GM23338 (cell line): ENCODE data around the gene RAD23A. TPM values are rescaled to one million over a fixed set of nuclear protein-coding genes. Genes with fewer than 3 reads are reported as not detected.
A peak's percentile ranks its signal among the peaks of the same experiment; 100 is the strongest.
"Not testable (repeated sequence)": the region's sequence is repeated elsewhere in the genome, so short reads cannot be mapped to it uniquely, and the experiment has no call there.

Experiments
- ATAC-seq: fragments of 200-7000 bp; cut with Tn5 transposase; 3 replicates; pipeline ENCODE4 v1.9.1; 2020
- DNase-seq: peaks from one replicate; pipeline ENCODE4 v3.0.0-alpha.2; 2015; ENCODE audit warnings: low spot score
- H2AFZ ChIP-seq: fragments of 200-600 bp; sonication (generic); 2 replicates; pipeline ENCODE4 v1.8.0; 2016; ENCODE audit warnings: antibody characterized with exemption, mild to moderate bottlenecking, moderate library complexity
- H3F3A ChIP-seq: fragments of 200-600 bp; sonication (generic); replicated peaks from 2 replicates; pipeline ENCODE4 v1.8.0; 2017; ENCODE audit warnings: antibody characterized with exemption, mixed run types, low read depth
- H3K27ac ChIP-seq: fragments of 200-600 bp; sonication (generic); 2 replicates; pipeline ENCODE4 v1.6.1; 2016; ENCODE audit warnings: low read depth
- H3K27me3 ChIP-seq: fragments of 200-600 bp; sonication (generic); 2 replicates; pipeline ENCODE4 v1.8.0; 2016; ENCODE audit warnings: mild to moderate bottlenecking, mixed run types, moderate library complexity; ENCODE audit not compliant: insufficient read depth
- H3K36me3 ChIP-seq: fragments of 200-600 bp; sonication (generic); 2 replicates; pipeline ENCODE4 v1.8.0; 2016; ENCODE audit warnings: mild to moderate bottlenecking; ENCODE audit not compliant: insufficient read depth
- H3K4me1 ChIP-seq: fragments of 200-600 bp; sonication (generic); 2 replicates; pipeline ENCODE4 v1.8.0; 2016; ENCODE audit warnings: mild to moderate bottlenecking, moderate library complexity; ENCODE audit not compliant: insufficient read depth
- H3K4me2 ChIP-seq: fragments of 200-600 bp; sonication (generic); 2 replicates; pipeline ENCODE4 v1.7.1; 2017; ENCODE audit warnings: mixed run types
- H3K4me3 ChIP-seq: fragments of 200-600 bp; sonication (generic); 2 replicates; pipeline ENCODE4 v1.6.1; 2016; ENCODE audit warnings: mixed run types
- H3K79me2 ChIP-seq: fragments of 200-600 bp; sonication (generic); replicated peaks from 2 replicates; pipeline ENCODE4 v1.8.0; 2017; ENCODE audit warnings: mild to moderate bottlenecking; ENCODE audit not compliant: insufficient read depth
- H3K9me2 ChIP-seq: fragments of 200-600 bp; sonication (generic); 2 replicates; pipeline ENCODE4 v1.8.0; 2017; ENCODE audit not compliant: insufficient read depth
- H4K20me1 ChIP-seq: fragments of 200-600 bp; sonication (generic); replicated peaks from 2 replicates; pipeline ENCODE4 v1.8.0; 2017; ENCODE audit warnings: mild to moderate bottlenecking; ENCODE audit not compliant: insufficient read depth
- H3K27ac Mint-ChIP-seq: 2 replicates; pipeline ENCODE4 v1.8.0; 2020; ENCODE audit warnings: inconsistent platforms, mild to moderate bottlenecking, moderate library complexity, mixed read lengths
- H3K27me3 Mint-ChIP-seq: 3 replicates; pipeline ENCODE4 v1.8.0; 2022; ENCODE audit warnings: low read depth, mild to moderate bottlenecking, moderate library complexity, mixed read lengths, inconsistent platforms; ENCODE audit not compliant: insufficient read depth, poor library complexity
- H3K36me3 Mint-ChIP-seq: 3 replicates; pipeline ENCODE4 v1.8.0; 2021; ENCODE audit warnings: low read depth, mild to moderate bottlenecking, inconsistent platforms, moderate library complexity, mixed read lengths
- H3K4me1 Mint-ChIP-seq: 3 replicates; pipeline ENCODE4 v1.8.0; 2020; ENCODE audit warnings: mild to moderate bottlenecking, inconsistent platforms, mixed read lengths
- H3K4me3 Mint-ChIP-seq: 3 replicates; pipeline ENCODE4 v1.8.0; 2021; ENCODE audit warnings: moderate library complexity, mild to moderate bottlenecking, inconsistent platforms, mixed read lengths
- H3K9me3 Mint-ChIP-seq: 3 replicates; pipeline ENCODE4 v1.8.0; 2020; ENCODE audit warnings: moderate library complexity, mild to moderate bottlenecking, inconsistent platforms, mixed read lengths
- CREB1 ChIP-seq: fragments of 250-450 bp; sonication (Bioruptor Pico); IDR thresholded peaks from 2 replicates; pipeline ENCODE4 v1.5.0; 2020; ENCODE audit warnings: low read depth, mild to moderate bottlenecking, moderate library complexity
- EZH2 ChIP-seq: fragments of 200-600 bp; sonication (generic); IDR thresholded peaks from one replicate; pipeline ENCODE4 v1.8.0; 2017; ENCODE audit warnings: antibody characterized with exemption, mild to moderate bottlenecking, low read depth; ENCODE audit not compliant: unreplicated experiment
- EZH2phosphoT487 ChIP-seq: fragments of 200-600 bp; sonication (generic); IDR thresholded peaks from one replicate; pipeline ENCODE4 v1.8.1; 2018; ENCODE audit warnings: antibody characterized with exemption; ENCODE audit not compliant: unreplicated experiment
- NANOG ChIP-seq: IDR thresholded peaks from 2 replicates; pipeline ENCODE4 v1.6.1; 2016; ENCODE audit warnings: antibody characterized with exemption, borderline replicate concordance
- STAT1 ChIP-seq: IDR thresholded peaks from one replicate; pipeline ENCODE4 v1.6.1; 2016; ENCODE audit warnings: antibody characterized with exemption; ENCODE audit not compliant: unreplicated experiment
- ZNF114 ChIP-seq: fragments of 250-450 bp; sonication (Bioruptor Pico); IDR thresholded peaks from 2 replicates; pipeline ENCODE4 v1.5.0; 2020; ENCODE audit warnings: mild to moderate bottlenecking, moderate library complexity
- polyA plus RNA-seq: library from polyadenylated mRNA; unstranded; fragments of >200 nt; fragmentation: Nextera tagmentation; extraction: Ambion mirVana; gene quantifications from 2 replicates; pipeline ENCODE4 v1.2.1, GENCODE V29; 2016
- total RNA-seq: library from RNA; depleted of rRNA; stranded (reverse); fragments of >200 nt; shearing (Covaris generic); gene quantifications from 2 replicates; pipeline ENCODE4 v1.2.3, GENCODE V29; 2014
- TF ChIP-seq, protein P1 (sequence below), 2 experiments: fragments of 200-600 bp in 1 of 2; sonication (generic) in 1 of 2; conservative IDR thresholded peaks; 2 replicates each; pipeline versions ENCODE4 v1.5.1 to v1.6.1; 2016 to 2017; ENCODE audit warnings: antibody characterized with exemption in 2 of 2, low read depth in 2 of 2, mild to moderate bottlenecking in 2 of 2, moderate library complexity in 1 of 2
- TF ChIP-seq, protein P2 (sequence below): IDR thresholded peaks from one replicate; pipeline ENCODE4 v1.6.1; 2018; ENCODE audit warnings: antibody characterized with exemption; ENCODE audit not compliant: unreplicated experiment
- TF ChIP-seq, protein P3 (sequence below): fragments of 250-450 bp; sonication (Bioruptor Pico); IDR thresholded peaks from 2 replicates; pipeline ENCODE4 v1.5.0; 2020; ENCODE audit warnings: mild to moderate bottlenecking, moderate library complexity

The RAD23A gene
- total and polyA plus RNA-seq, 2 experiments from 2014 or later = 69.7 to 127 TPM

- TF ChIP-seq, protein P1, sequence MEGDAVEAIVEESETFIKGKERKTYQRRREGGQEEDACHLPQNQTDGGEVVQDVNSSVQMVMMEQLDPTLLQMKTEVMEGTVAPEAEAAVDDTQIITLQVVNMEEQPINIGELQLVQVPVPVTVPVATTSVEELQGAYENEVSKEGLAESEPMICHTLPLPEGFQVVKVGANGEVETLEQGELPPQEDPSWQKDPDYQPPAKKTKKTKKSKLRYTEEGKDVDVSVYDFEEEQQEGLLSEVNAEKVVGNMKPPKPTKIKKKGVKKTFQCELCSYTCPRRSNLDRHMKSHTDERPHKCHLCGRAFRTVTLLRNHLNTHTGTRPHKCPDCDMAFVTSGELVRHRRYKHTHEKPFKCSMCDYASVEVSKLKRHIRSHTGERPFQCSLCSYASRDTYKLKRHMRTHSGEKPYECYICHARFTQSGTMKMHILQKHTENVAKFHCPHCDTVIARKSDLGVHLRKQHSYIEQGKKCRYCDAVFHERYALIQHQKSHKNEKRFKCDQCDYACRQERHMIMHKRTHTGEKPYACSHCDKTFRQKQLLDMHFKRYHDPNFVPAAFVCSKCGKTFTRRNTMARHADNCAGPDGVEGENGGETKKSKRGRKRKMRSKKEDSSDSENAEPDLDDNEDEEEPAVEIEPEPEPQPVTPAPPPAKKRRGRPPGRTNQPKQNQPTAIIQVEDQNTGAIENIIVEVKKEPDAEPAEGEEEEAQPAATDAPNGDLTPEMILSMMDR (conservative IDR thresholded peaks at IDR 0.05; ENCODE audit: low read depth in 2 of 2) = no peak
- TF ChIP-seq EZH2 (no peak), CREB1 (CRISPR knock-in tag) (no peak), ZNF114 (CRISPR knock-in tag) (no peak)
- TF ChIP-seq, protein P2, sequence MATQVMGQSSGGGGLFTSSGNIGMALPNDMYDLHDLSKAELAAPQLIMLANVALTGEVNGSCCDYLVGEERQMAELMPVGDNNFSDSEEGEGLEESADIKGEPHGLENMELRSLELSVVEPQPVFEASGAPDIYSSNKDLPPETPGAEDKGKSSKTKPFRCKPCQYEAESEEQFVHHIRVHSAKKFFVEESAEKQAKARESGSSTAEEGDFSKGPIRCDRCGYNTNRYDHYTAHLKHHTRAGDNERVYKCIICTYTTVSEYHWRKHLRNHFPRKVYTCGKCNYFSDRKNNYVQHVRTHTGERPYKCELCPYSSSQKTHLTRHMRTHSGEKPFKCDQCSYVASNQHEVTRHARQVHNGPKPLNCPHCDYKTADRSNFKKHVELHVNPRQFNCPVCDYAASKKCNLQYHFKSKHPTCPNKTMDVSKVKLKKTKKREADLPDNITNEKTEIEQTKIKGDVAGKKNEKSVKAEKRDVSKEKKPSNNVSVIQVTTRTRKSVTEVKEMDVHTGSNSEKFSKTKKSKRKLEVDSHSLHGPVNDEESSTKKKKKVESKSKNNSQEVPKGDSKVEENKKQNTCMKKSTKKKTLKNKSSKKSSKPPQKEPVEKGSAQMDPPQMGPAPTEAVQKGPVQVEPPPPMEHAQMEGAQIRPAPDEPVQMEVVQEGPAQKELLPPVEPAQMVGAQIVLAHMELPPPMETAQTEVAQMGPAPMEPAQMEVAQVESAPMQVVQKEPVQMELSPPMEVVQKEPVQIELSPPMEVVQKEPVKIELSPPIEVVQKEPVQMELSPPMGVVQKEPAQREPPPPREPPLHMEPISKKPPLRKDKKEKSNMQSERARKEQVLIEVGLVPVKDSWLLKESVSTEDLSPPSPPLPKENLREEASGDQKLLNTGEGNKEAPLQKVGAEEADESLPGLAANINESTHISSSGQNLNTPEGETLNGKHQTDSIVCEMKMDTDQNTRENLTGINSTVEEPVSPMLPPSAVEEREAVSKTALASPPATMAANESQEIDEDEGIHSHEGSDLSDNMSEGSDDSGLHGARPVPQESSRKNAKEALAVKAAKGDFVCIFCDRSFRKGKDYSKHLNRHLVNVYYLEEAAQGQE = no peak
Measured at GRCh38 chr19:12954612-12954962, 8.9 kb downstream of the RAD23A start (continued).

GRCh38 chr19:12955575-12955974 lies 9.9 kb downstream of the RAD23A start:
- H4K20me1 ChIP-seq = peaks cover 12% of the 10 kb centered on the region; the same call in 1 of the 2 replicates
- H3K27me3 ChIP-seq, ATAC-seq, H3K9me3 Mint-ChIP-seq, H3K27ac Mint-ChIP-seq, H3K36me3 ChIP-seq, H3K9me2 ChIP-seq, DNase-seq, H2AFZ ChIP-seq: not testable (repeated sequence)
- H3K79me2 ChIP-seq = peaks cover 33% of the 10 kb centered on the region
- H3K4me1 Mint-ChIP-seq = peaks cover 29% of the 10 kb centered on the region
- H3K36me3 Mint-ChIP-seq = peaks cover 51% of the 10 kb centered on the region
- peak overlapping the region; percentile 89 for H3K4me3 ChIP-seq
- peak overlapping the region; percentile 91 for H3K4me2 ChIP-seq
- H3K4me3 Mint-ChIP-seq = peak overlapping the region; percentile 93
- H3F3A ChIP-seq = peaks cover 34% of the 10 kb centered on the region
- H3K4me1 ChIP-seq = peaks cover 16% of the 10 kb centered on the region
- peaks cover 22% of the 10 kb centered on the region for H3K27me3 Mint-ChIP-seq
- H3K27ac ChIP-seq = 0 out of 2 replicates have a peak overlapping the region, but pooled peaks have one; percentile 26

- H2AFZ ChIP-seq = no peak overlapping the region
- TF ChIP-seq EZH2phosphoT487 (no peak), ZNF114 (CRISPR knock-in tag) (no peak), EZH2 (no peak), NANOG (no peak), STAT1 (no peak)
- TF ChIP-seq, protein P3, sequence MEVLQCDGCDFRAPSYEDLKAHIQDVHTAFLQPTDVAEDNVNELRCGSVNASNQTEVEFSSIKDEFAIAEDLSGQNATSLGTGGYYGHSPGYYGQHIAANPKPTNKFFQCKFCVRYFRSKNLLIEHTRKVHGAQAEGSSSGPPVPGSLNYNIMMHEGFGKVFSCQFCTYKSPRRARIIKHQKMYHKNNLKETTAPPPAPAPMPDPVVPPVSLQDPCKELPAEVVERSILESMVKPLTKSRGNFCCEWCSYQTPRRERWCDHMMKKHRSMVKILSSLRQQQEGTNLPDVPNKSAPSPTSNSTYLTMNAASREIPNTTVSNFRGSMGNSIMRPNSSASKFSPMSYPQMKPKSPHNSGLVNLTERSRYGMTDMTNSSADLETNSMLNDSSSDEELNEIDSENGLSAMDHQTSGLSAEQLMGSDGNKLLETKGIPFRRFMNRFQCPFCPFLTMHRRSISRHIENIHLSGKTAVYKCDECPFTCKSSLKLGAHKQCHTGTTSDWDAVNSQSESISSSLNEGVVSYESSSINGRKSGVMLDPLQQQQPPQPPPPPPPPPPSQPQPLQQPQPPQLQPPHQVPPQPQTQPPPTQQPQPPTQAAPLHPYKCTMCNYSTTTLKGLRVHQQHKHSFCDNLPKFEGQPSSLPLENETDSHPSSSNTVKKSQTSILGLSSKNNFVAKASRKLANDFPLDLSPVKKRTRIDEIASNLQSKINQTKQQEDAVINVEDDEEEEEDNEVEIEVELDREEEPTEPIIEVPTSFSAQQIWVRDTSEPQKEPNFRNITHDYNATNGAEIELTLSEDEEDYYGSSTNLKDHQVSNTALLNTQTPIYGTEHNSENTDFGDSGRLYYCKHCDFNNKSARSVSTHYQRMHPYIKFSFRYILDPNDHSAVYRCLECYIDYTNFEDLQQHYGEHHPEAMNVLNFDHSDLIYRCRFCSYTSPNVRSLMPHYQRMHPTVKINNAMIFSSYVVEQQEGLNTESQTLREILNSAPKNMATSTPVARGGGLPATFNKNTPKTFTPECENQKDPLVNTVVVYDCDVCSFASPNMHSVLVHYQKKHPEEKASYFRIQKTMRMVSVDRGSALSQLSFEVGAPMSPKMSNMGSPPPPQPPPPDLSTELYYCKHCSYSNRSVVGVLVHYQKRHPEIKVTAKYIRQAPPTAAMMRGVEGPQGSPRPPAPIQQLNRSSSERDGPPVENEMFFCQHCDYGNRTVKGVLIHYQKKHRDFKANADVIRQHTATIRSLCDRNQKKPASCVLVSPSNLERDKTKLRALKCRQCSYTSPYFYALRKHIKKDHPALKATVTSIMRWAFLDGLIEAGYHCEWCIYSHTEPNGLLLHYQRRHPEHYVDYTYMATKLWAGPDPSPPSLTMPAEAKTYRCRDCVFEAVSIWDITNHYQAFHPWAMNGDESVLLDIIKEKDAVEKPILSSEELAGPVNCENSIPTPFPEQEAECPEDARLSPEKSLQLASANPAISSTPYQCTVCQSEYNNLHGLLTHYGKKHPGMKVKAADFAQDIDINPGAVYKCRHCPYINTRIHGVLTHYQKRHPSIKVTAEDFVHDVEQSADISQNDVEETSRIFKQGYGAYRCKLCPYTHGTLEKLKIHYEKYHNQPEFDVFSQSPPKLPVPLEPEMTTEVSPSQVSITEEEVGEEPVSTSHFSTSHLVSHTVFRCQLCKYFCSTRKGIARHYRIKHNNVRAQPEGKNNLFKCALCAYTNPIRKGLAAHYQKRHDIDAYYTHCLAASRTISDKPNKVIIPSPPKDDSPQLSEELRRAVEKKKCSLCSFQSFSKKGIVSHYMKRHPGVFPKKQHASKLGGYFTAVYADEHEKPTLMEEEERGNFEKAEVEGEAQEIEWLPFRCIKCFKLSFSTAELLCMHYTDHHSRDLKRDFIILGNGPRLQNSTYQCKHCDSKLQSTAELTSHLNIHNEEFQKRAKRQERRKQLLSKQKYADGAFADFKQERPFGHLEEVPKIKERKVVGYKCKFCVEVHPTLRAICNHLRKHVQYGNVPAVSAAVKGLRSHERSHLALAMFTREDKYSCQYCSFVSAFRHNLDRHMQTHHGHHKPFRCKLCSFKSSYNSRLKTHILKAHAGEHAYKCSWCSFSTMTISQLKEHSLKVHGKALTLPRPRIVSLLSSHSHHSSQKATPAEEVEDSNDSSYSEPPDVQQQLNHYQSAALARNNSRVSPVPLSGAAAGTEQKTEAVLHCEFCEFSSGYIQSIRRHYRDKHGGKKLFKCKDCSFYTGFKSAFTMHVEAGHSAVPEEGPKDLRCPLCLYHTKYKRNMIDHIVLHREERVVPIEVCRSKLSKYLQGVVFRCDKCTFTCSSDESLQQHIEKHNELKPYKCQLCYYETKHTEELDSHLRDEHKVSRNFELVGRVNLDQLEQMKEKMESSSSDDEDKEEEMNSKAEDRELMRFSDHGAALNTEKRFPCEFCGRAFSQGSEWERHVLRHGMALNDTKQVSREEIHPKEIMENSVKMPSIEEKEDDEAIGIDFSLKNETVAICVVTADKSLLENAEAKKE (CRISPR knock-in tag) = no peak
Measured at GRCh38 chr19:12955996-12956395, 10.3 kb downstream of the RAD23A start.

More at GRCh38 chr19:12955996-12956395, 10.3 kb downstream of the RAD23A start:
- Histone ChIP-seq H3K4me3 (peak overlapping the region; percentile 89), H3K36me3 (peaks cover 5% of the 10 kb centered on the region; the same call in 1 of the 2 replicates), H3K4me2 (peak overlapping the region; percentile 91), H3K27ac (no peak overlapping the region), H3K27me3 (no peaks in the 10 kb centered on the region), H3K9me2 (no peaks in the 10 kb centered on the region), H3F3A (peaks cover 34% of the 10 kb centered on the region), H4K20me1 (peaks cover 12% of the 10 kb centered on the region; the same call in 1 of the 2 replicates), H3K4me1 (peaks cover 16% of the 10 kb centered on the region), H3K79me2 (peaks cover 33% of the 10 kb centered on the region)
- Mint-ChIP-seq H3K27ac (peak overlapping the region; percentile 84), H3K4me1 (peaks cover 29% of the 10 kb centered on the region), H3K36me3 (peaks cover 47% of the 10 kb centered on the region), H3K4me3 (peak overlapping the region; percentile 93), H3K9me3 (no peaks in the 10 kb centered on the region; the same call in 1 of the 3 replicates), H3K27me3 (peaks cover 22% of the 10 kb centered on the region)
- DNase-seq (no peak), ATAC-seq (no peak)
